Breast epithelium (tissue), 4 donors: ENCODE data around the gene PLEKHM1. TPM values are rescaled to one million over a fixed set of nuclear protein-coding genes. Genes with fewer than 3 reads are reported as not detected.

Source experiments
- DNase-seq, 2 donors: peaks; one replicate each; pipeline ENCODE4 v3.0.0-alpha.2; 2019; ENCODE audit warnings: low spot score in 2 of 2
- H3K27ac ChIP-seq, 2 donors: fragments of 200-600 bp; sonication (generic) in 1 of 2; one replicate each; pipeline ENCODE4 v1.5.1; 2016 to 2019; ENCODE audit warnings: mild to moderate bottlenecking in 1 of 2
- H3K27me3 ChIP-seq, 2 donors: fragments of 200-600 bp; sonication (generic) in 1 of 2; one replicate each; pipeline versions ENCODE4 v1.5.1 to v1.6.0; 2017 to 2019; ENCODE audit warnings: control low read depth in 1 of 2, mild to moderate bottlenecking in 1 of 2
- H3K36me3 ChIP-seq: fragments of 200-600 bp; one replicate; pipeline ENCODE4 v1.5.1; 2019
- H3K4me1 ChIP-seq, 2 donors: fragments of 200-600 bp; sonication (generic); one replicate each; pipeline ENCODE4 v1.5.1; 2016 to 2019; ENCODE audit warnings: control low read depth in 1 of 2
- H3K4me3 ChIP-seq, 3 donors: fragments of 200-600 bp; sonication (generic); 1 replicate in 2 of 3; 2 replicates in 1 of 3; pipeline ENCODE4 v1.5.1; 2016 to 2019; ENCODE audit warnings: mild to moderate bottlenecking in 3 of 3, moderate library complexity in 2 of 3
- H3K9me3 ChIP-seq, 2 donors: fragments of 200-600 bp; sonication (generic) in 1 of 2; one replicate each; pipeline ENCODE4 v1.5.1; 2016 to 2019; ENCODE audit warnings: control low read depth in 1 of 2
- CTCF ChIP-seq, 3 donors: fragments of 450-650 bp; IDR thresholded peaks; one replicate each; pipeline ENCODE4 v1.5.1; 2016 to 2017; ENCODE audit warnings: antibody characterized with exemption in 3 of 3, mild to moderate bottlenecking in 3 of 3, moderate library complexity in 3 of 3
- POLR2A ChIP-seq: fragments of 450-650 bp; IDR thresholded peaks from one replicate; pipeline ENCODE4 v1.6.1; 2016; ENCODE audit warnings: antibody characterized with exemption, mild to moderate bottlenecking, moderate library complexity
- POLR2AphosphoS5 ChIP-seq, 3 donors: sonication (generic); formaldehyde crosslinking; IDR thresholded peaks; one replicate each; pipeline ENCODE4 v1.6.1; 2017; ENCODE audit warnings: antibody characterized with exemption in 3 of 3
- intact Hi-C: fragments of 100-400 bp; cut with DNase I; formaldehyde crosslinking; loops from one replicate; pipeline ENCODE4 v1.15.1; 2023; ENCODE audit warnings: low total_unique reads
- total RNA-seq, 3 donors: library from RNA; depleted of rRNA; stranded (reverse); fragments of >200 nt; gene quantifications; one replicate each; pipeline ENCODE4 v1.1.0, GENCODE V29; 2016

Gene PLEKHM1
- total RNA-seq, 3 donors from 2014 or later = 31.5 to 49.0 (median 36.9) TPM

DNA sequence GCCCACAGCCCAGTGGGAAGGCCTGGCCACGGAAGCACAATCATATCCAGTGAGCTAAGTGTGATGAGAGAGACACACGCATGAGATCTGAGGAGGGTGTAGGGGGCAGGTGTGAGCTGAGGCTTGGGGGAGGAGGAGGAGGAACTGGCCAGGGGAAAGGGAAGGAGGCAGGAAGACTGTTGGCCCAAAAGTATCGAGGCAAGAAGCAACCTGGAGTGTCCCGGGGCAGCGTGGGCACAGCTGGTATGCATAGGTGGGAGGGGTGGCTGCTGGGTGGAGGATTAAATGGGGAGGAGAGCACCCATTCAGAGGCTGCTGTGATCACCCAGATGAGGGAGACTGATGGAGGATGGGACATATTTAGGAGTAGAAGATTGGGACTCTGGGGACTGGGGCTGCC is 99.2 kb downstream of the PLEKHM1 start:
- DNase-seq = no peak
- Histone ChIP-seq H3K27ac (no peak overlapping the region), H3K4me3 (no peak overlapping the region), H3K9me3 (no peaks in the 10 kb centered on the region), H3K27me3 (no peaks in the 10 kb centered on the region), H3K4me1 (no peaks in the 10 kb centered on the region), H3K36me3 (no peaks in the 10 kb centered on the region)
- TF ChIP-seq POLR2AphosphoS5 (IDR thresholded peaks at IDR 0.05) (no peak), POLR2A (no peak)
- intact Hi-C loops = no loop called here

DNA sequence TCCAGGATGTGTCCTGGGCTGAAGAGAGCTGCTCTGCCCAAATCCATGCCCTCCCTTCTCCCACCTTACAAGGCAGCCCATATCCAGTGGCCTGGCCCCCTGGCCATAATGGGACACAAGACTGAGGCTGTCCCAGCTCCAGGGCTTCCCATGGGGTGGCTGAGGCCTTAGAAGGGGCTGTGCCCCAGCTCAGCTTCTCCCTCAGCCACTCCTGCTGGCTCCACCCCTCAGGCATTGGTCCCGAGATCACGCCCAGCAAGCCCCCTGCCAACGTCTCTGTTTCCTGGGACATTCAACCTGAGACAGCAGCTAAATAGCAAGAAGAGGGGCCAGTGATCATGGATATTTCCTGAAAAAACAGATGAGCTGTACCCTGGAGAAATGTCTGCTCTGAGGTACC is 101.2 kb downstream of the PLEKHM1 start:
- H3K36me3 ChIP-seq = no peaks in the 10 kb centered on the region
- TF ChIP-seq CTCF (IDR thresholded peaks at IDR 0.05) (no peak), POLR2A (no peak), POLR2AphosphoS5 (IDR thresholded peaks at IDR 0.05) (no peak)
- DNase-seq = no peak
- intact Hi-C loops = loop anchor here (5.0 kb wide), 1 partner anchor 167 kb away; the partner anchor contains the start of gene FMNL1
- no peak overlapping the region for H3K27ac ChIP-seq
- H3K27me3 ChIP-seq = no peaks in the 10 kb centered on the region
- H3K9me3 ChIP-seq = no peaks in the 10 kb centered on the region
- peaks cover 0 to 10% of the 10 kb centered on the region in 2 donors for H3K4me1 ChIP-seq
- H3K4me3 ChIP-seq = no peak overlapping the region

GRCh38 chr17:45388604-45389325 is 101.8 kb downstream of the PLEKHM1 start:
- TF ChIP-seq CTCF (IDR thresholded peaks at IDR 0.05) (no peak), POLR2A (no peak), POLR2AphosphoS5 (IDR thresholded peaks at IDR 0.05) (no peak)
- no peaks in the 10 kb centered on the region for H3K9me3 ChIP-seq
- intact Hi-C loops = loop anchor here (5.0 kb wide), 1 partner anchor 166 kb away; the partner anchor contains the start of gene FMNL1
- peaks cover 0 to 14% of the 10 kb centered on the region in 2 donors for H3K4me1 ChIP-seq
- H3K36me3 ChIP-seq = no peaks in the 10 kb centered on the region
- DNase-seq = no peak
- no peaks in the 10 kb centered on the region for H3K27me3 ChIP-seq
- H3K27ac ChIP-seq = no peak overlapping the region
- H3K4me3 ChIP-seq = no peak overlapping the region

GRCh38 chr17:45387739-45388138 is 102.8 kb downstream of the PLEKHM1 start:
- H3K9me3 ChIP-seq = no peaks in the 10 kb centered on the region
- TF ChIP-seq CTCF (IDR thresholded peaks at IDR 0.05) = no peak
- TF ChIP-seq POLR2A = no peak
- TF ChIP-seq POLR2AphosphoS5 (IDR thresholded peaks at IDR 0.05) = no peak
- intact Hi-C loops = loop anchor here (5.0 kb wide), 1 partner anchor 165 kb away; the partner anchor contains the start of gene FMNL1
- H3K4me3 ChIP-seq = no peak overlapping the region
- no peak for DNase-seq
- H3K4me1 ChIP-seq = peaks cover 0 to 14% of the 10 kb centered on the region in 2 donors
- no peaks in the 10 kb centered on the region for H3K27me3 ChIP-seq
- H3K27ac ChIP-seq = no peak overlapping the region
- H3K36me3 ChIP-seq = no peaks in the 10 kb centered on the region

- peaks cover 0 to 14% of the 10 kb centered on the region in 2 donors for H3K4me1 ChIP-seq
- intact Hi-C loops = loop anchor here (5.0 kb wide), 1 partner anchor 164 kb away; the partner anchor contains the start of gene FMNL1
- no peak overlapping the region for H3K27ac ChIP-seq
- H3K36me3 ChIP-seq = no peaks in the 10 kb centered on the region
- TF ChIP-seq POLR2AphosphoS5 (IDR thresholded peaks at IDR 0.05) (no peak), POLR2A (no peak), CTCF (IDR thresholded peaks at IDR 0.05) (no peak)
- no peaks in the 10 kb centered on the region for H3K9me3 ChIP-seq
- DNase-seq = no peak
- H3K4me3 ChIP-seq = no peak overlapping the region
- no peaks in the 10 kb centered on the region for H3K27me3 ChIP-seq
Observed at GRCh38 chr17:45386178-45386577, 104.3 kb downstream of the PLEKHM1 start.

Other genes starting within 250 kb of the PLEKHM1 start
- gene SPATA32, start 228.6 kb downstream of the PLEKHM1 start, total RNA-seq = under 1 TPM in 1 of 3 donors, not detected in 2; 0.44 TPM
- 10 to 100 TPM in 1 of 3 donors, 1 to 10 TPM in 2; 4.3 to 12.3 (median 6.9) TPM for gene MAP3K14, start 173.7 kb downstream of the PLEKHM1 start, total RNA-seq
- gene ARHGAP27, start 57.9 kb downstream of the PLEKHM1 start, total RNA-seq = 10 to 100 TPM; 17.3 to 28.8 (median 17.6) TPM